CMK (cell line): ENCODE data around the gene NLN.
"Not testable (repeated sequence)": the region's sequence is repeated elsewhere in the genome, so short reads cannot be mapped to it uniquely, and the experiment has no call there.

Source experiments
- DNase-seq: peaks from one replicate; pipeline ENCODE4 v3.0.0-alpha.2; 2010; ENCODE audit warnings: low read depth

Gene NLN

DNA sequence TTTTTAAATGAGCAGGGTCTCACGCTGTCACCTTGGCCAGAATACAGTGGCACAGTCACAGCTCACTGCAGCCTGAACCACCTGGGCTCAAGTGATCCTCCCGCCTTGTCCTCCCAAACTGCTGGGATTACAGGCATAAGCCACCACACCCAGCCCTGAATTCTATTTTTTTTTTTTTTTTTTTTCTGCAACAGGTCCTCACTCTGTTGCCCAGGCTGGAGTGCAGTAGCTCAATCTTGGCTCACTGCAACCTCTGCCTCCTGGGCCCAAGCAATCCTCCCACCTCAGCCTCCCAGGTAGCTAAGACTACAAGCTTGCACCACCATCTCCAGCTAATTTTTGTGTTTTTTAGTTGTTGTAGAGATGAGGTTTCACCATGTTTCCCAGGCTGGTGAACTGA lies 51.0 kb downstream of the NLN start:
- DNase-seq: not testable (repeated sequence)

DNA sequence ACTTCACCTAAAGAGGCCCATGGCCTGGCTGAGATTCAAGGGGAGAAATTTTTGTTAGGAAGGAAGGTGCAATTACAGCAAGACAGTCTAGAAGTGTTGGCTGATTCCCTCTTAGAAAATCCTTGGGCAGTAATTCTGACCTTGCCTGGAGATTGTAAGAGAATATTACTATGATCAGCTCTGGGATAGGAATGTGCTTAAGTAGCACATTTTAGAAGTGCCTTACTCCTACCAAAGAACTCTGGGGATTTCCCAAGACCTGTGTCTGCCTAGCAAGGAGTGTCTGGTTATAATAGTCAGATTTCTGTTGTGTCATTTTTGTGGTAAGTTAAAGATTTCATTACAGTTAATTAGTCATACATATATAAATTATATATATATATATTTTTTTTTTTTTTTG lies 52.3 kb downstream of the NLN start:
- no peak for DNase-seq

GRCh38 chr5:65775476-65775875 lies 53.5 kb downstream of the NLN start:
- no peak for DNase-seq

DNA sequence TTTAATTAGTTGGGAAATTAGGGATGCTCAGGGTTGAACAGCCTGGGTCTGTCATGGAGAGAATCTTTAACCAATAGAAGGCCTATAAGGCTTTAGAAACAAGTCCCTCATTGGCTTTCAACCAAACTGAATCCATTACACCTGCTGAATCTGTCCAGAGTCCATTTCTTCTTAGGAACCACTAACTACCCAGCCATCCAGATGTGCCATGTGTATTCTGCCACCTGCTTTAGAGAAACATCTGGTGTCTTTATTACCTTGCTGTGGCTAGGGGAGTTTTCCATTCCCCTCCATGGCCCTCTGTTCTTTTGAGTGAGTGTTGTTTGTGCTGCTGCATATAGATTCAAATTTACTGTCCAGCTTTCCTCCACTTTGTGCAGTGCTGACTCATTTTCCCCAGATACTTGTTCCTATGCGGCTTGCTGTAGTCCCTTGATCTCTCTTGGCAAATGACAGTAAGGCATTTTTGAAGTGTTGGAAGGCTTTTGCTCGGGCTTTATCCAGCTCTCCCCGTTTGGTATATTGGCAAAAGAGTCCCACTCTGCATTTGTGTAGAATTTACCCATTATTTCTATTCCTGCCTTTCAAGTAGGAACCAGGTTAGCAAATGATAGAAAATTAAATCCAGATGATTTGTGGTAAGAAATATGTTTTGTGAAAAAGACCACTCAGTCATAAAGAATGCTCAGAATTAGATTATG lies 54.6 kb downstream of the NLN start:
- DNase-seq: no peak

GRCh38 chr5:65778126-65778525 lies 56.1 kb downstream of the NLN start:
- no peak for DNase-seq

- no peak for DNase-seq
These were observed 57.6 kb downstream of the NLN start for GRCh38 chr5:65779643-65780042.

DNA sequence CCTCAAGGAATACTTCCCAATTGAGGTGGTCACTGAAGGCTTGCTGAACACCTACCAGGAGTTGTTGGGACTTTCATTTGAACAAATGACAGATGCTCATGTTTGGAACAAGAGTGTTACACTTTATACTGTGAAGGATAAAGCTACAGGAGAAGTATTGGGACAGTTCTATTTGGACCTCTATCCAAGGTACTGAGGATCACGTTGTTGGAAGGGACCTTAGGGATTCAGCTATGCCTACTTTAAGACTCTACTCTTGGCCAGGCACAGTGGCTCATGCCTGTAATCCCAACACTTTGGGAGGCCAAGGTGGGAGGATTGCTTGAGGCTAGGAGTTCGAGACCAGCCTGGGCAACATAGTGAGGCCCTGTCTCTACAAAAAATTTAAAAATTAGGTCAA lies 66.3 kb downstream of the NLN start:
- not testable (repeated sequence) for DNase-seq

DNA sequence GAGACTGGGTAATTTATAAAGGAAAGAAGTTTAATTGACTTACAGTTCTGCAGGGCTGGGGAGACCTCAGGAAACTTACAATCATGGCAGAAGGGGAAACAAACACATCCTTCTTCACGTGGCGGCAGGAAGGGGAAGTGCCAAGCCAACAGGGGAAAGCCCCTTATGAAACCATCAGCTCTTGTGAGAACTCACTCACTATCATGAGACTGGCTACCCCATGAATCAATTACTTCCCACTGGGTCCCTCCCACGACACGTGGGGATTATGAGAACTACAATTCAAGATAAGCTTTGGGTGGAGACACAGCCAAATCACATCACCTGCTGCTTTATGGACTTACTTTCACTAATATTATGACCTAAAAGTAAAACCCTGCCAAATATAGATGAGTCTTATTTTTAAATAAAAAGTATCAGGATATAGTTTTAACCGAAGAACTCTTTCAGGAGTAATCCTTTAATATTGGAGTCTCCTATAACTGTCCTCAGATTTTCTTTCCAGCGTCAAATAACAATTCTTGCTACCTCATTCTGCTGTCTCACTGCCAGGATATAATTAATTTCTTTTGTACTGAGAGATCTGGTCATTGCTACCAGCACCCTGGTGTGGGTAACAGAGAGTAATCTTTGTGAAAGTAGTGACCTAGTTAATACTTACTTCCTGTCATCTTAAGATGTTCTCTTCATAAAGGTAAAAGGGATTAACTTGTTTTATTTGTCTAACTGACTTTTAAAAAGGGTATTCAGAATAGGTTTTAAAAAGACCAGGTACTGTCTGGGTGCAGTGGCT lies 68.6 kb downstream of the NLN start:
- DNase-seq: no peak

DNA sequence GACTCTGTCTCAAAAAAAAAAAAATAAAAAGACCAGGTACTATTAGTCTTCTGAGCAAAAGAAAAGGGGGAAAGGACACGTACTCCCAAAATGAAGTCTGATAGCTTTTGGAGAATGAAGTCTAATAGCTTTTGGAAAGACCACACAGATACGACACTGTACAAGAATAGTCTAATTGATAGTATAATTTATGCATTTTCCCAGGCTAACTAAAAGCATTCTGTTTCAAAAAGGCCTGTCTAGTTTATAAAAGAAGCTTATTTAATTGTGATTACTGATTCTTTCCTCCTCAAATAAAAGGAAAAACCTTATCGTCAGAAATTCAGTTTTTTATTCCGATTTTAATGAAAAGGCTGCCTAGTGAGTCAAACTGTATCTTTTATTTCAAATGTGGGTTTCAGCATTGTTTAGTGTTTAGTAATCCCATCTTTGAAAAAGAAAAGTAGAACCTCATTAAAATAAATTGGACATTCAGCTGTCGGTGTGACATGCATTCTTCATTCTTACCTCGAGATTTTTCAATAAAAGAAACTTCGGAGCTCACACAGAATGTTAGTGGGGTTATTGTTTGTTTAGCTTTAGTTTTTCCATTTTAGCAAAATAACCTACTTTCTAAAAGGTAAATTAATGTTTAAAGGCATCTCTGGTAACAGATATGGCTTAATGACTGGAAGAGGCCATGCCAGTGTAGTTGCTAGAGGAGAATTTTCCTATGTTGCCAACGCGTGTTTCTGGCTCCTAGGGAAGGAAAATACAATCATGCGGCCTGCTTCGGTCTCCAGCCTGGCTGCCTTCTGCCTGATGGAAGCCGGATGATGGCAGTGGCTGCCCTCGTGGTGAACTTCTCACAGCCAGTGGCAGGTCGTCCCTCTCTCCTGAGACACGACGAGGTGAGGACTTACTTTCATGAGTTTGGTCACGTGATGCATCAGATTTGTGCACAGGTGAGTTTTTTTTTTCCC lies 70.0 kb downstream of the NLN start:
- no peak for DNase-seq

GRCh38 chr5:65796269-65796668 lies 74.3 kb downstream of the NLN start:
- no peak for DNase-seq

DNA sequence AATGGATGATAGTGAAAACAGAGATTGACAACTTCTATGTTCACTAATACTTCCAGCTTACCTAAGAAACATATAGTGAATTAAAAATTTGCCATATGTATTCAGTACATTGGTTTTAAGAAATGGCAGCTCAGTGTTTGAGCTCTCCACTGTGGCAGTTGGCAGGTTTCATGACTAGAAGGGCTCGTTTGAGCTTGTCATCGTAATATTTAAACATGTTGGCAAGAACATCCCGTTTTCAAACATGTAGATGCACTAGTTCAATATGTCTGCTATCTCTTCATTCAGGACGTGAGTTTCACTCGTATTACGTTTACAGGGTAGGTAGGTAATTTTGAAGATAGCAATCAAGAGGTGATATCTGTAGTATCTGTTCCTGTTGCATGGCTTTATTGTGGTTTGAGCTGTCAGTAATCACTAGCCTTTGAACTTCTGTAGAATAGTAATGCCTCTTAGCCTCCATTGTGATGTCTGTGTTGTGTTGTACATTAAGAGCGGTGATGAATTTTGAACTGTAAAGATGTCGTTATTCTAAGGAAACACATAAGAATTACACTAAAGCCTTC lies 74.8 kb downstream of the NLN start:
- DNase-seq: no peak

- DNase-seq: no peak
These were observed 75.5 kb downstream of the NLN start for GRCh38 chr5:65797481-65797880.

DNA sequence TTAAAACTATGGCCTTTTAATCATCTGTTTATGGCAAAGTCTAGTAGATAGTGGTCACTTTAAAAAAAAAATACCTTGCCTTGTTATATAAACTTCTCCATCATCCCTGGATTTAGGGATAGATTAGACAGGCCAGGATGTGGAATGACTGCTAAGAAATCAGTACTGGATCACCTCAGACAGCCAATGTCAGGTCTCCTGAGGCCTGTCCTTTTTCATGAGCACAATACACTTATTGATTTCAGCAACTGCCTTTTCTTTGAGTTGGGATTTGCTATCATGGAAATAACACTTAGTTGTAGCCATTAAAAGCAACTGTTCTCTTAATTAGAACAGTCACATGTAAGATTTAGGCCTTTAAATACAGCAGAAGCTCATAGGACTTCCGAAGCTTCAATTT lies 77.9 kb downstream of the NLN start:
- DNase-seq: no peak

- DNase-seq: no peak
These were observed 78.8 kb downstream of the NLN start for GRCh38 chr5:65800775-65801174.

- DNase-seq: no peak
These were observed 79.4 kb downstream of the NLN start for GRCh38 chr5:65801352-65801783.

- no peak for DNase-seq
These were observed 80.1 kb downstream of the NLN start for GRCh38 chr5:65802080-65802479.

DNA sequence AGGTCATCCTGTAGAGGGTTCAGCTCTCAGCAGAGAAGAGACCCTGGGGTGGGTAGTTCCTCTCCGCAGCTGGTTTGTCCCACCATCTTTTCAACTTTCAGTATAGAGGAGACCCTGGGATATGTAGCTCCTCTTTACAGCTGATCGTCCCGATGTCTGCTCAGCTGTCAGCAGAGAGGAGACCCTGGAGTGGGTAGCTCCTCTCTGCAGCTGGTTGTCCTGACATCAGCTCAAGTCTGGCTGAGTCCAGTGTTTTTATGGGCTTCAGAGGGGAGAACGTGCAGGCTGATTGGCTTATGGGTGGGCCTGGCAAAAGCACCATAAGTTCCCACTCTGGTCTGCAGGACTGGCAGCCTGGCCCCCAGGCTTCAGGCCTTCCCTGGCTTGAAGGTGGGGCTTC lies 80.8 kb downstream of the NLN start:
- DNase-seq: no peak

DNA sequence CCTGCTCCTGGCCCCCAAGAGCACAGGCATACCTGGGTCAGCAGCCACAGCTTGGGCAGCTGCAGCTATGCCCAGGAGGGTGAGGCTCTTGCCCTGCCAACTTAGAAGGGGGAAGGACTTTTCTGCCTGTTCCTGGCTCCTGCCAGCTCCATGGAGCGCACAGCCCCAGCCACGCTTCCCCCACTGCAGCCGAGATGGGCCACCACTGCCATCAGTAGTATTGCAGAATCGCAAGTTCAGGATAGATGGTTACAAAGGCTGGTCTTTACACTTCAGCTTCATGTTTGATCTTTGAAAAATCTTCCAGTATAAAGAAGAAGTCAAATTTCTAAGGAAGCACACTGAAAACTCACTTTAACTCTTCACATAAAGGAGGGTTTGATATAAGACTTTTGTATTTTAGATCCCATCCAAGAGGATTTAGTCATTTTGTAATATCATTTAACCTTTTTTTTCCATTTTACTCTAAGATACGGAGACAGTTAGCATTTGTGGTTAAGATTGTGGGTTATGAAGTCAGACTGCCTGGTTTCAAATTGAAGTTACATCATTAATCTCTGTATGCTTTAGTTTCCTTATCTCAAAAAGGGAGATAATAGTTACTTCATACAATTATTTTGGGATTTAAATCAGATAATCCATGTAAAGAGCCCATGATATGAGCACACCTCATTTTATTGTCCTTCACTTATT lies 81.8 kb downstream of the NLN start:
- no peak for DNase-seq

DNA sequence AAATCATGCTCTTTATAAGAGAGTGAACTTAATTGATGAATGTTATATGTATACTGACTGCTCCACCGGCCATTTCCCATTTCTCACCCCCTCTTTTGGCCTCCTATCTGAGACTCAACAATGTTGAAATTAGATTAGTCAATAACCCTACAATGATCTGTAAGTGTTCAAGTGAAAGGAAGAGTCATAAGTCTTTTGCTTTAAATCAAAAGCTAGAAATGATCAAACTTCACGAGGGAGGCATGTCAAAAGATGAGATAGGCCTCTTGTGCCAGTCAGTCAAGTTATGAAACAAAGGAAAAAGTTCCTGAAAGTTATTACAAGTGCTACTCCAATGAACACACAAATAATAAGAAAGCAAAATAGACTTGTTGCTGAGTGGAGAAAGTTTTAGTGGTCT lies 83.1 kb downstream of the NLN start:
- DNase-seq: no peak

- DNase-seq: not testable (repeated sequence)
These were observed 85.5 kb downstream of the NLN start for GRCh38 chr5:65807494-65807893.

GRCh38 chr5:65808251-65808741 lies 86.3 kb downstream of the NLN start:
- no peak for DNase-seq
